Stimulated activated CD8-positive, alpha-beta memory T cell treated with anti-CD3 and anti-CD28 coated beads, Interleukin-4, amount 100 ng/mL, for 48 hours (primary cell): ENCODE measurements around the gene XPO6.
"Not testable (repeated sequence)": the region's sequence is repeated elsewhere in the genome, so short reads cannot be mapped to it uniquely, and the experiment has no call there.

Experiments
- DNase-seq: peaks from one replicate; pipeline ENCODE4 v3.0.0-alpha.2; 2020

Gene XPO6, protein sequence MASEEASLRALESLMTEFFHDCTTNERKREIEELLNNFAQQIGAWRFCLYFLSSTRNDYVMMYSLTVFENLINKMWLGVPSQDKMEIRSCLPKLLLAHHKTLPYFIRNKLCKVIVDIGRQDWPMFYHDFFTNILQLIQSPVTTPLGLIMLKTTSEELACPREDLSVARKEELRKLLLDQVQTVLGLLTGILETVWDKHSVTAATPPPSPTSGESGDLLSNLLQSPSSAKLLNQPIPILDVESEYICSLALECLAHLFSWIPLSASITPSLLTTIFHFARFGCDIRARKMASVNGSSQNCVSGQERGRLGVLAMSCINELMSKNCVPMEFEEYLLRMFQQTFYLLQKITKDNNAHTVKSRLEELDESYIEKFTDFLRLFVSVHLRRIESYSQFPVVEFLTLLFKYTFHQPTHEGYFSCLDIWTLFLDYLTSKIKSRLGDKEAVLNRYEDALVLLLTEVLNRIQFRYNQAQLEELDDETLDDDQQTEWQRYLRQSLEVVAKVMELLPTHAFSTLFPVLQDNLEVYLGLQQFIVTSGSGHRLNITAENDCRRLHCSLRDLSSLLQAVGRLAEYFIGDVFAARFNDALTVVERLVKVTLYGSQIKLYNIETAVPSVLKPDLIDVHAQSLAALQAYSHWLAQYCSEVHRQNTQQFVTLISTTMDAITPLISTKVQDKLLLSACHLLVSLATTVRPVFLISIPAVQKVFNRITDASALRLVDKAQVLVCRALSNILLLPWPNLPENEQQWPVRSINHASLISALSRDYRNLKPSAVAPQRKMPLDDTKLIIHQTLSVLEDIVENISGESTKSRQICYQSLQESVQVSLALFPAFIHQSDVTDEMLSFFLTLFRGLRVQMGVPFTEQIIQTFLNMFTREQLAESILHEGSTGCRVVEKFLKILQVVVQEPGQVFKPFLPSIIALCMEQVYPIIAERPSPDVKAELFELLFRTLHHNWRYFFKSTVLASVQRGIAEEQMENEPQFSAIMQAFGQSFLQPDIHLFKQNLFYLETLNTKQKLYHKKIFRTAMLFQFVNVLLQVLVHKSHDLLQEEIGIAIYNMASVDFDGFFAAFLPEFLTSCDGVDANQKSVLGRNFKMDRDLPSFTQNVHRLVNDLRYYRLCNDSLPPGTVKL

DNA sequence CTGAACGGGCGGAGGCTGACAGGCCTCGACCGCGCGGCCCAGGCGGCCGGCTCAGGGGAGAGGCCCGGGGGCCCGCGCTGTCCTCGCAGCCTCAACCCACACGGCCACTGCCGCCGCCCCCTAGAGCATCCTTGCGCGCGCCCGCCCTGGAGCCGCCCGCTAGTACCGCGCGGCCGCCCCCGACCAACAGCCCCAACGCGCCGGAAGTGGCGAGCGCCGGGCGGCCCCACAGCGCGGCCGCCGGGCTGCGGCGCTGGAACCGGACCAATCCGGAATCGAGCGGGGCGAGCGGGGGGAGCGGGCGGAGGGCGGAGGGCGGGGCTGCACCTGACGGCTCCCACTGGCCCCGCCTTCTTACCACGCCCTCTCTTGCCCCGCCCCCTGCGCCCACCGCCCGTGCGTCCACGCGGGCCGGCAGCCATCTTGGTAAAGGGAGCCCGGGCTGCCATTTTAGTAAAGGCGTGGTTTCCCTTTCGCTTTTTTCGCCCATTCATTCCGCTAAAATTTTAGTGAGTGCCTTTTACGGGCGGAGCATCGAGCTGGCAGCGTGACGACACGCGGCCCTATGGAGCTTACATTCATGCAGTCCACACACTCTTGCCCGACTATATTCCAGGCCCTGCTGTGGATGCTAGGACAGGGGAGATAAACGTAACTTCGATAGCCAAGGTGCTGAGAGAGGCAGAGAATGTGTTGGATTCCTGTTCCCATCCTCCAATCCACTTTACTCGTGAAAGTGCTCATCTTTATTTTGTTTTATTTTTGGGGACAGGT, at the start of gene XPO6:
Gene XPO6, minus strand, starts transcription at position 208 of the 774 bp plus-strand sequence. CDS start 597 bp downstream, outside the sequence.
- peak; percentile 100 for DNase-seq

DNA sequence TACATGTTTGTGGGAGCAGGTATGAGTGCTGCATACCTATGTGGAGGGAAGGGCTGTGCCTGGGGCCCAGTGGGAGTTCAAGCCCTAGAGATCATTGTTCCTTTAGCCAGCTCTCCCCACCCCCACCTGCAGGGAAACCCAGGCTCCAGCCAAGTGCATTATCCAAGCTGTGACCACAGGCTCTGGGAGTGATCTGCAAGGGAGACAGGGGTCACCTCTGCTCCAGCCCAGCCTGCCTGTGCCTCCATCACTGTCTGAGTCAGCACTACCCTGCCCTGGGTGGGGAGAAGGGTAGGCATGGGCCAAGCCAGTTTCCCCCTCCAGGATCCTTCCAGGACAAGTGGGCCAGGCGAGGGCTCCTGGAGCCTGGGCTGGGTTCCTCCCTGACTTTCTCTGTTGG, 48.4 kb upstream of the XPO6 start:
- DNase-seq: no peak

DNA sequence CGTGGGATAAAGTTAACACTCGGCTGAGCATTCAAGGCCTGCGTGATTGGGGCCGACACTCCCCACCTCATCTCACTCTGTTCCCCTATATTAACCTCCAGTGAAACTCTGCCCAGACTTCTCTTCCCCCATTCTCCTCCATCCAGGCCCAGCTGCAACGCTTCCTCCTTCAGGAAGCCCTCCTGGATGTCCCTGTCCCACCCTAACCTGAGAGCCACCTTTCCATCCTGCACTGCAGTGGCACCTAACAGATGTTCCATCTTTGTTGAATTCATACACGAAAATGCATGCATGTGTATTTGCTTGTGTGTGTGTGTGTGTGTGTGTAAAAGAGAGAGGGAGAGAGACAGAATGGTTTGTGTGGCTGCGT, 48.0 kb upstream of the XPO6 start:
- no peak for DNase-seq

DNA sequence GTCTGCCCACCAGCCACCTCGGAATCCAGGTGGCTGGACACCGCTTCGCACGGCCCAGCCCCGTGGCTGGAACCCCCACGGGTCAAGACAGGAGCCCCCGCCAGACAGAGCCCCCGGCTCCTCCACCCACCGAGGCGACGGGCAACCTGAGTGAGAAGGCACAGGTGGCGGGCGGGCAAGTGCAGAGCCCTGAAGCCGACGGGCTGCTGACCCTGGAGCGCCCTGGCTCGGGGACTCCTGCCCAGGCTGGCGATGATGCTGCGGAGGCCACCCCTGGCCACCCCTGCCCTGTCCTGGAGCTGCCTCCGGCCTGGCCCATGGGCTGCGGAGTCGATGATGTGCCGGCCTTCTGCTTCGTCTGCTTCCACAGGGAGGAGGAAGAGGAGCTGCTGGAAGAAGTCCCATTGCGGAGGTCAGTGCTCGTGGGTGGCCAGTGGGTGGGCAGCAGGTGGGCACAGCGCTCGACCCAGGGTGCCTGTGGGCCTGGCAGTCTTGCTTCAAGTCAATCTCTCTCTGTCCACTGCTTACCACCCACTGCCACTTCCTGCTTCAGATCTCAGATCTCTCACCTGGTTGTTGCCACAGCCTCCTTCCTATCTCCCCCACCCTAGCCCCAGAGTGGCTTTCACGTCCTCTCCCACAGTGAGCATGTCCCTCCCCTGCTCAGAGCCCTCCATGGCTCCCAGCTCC, 47.5 kb upstream of the XPO6 start:
- DNase-seq: no peak

DNA sequence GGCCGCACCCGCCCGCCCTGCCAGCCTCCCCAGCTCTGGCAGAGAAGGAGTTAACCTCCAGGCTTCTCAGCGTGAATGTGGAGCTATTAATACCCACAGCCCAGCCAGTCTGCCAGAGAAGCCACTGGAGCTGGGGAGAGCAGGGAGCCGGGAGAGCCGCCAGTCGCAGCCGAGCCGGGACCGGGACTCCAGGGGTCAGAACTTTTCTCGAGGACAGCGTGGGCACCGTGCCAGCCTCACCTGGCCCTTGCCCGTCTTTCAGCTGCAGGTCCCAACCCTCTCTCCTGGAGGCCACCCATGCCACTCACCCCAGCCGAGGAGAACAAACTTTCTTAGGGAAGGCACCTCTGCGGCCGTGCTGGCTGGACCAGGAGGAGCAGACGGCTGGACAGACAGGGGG, 46.8 kb upstream of the XPO6 start:
- DNase-seq: no peak

DNA sequence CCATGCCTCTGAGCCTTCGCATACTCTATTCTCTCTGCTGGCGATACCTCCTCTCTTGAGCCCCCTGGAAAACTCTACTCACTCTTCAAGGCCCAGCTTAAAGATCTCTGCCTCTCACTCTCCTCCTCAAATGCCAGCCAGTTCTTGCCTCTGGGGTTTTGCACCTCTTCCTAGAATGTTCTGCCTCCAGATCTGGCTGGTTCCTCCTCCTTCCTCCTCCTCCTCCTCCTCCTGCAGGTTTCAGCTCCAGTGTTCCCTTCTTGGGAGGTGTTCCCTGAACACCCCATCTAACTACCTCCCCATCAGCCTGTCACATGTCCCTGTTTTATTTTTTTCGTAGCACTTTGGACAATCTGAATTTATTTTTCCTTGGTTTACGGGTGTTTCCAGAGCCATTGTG, 45.5 kb upstream of the XPO6 start:
- no peak for DNase-seq

DNA sequence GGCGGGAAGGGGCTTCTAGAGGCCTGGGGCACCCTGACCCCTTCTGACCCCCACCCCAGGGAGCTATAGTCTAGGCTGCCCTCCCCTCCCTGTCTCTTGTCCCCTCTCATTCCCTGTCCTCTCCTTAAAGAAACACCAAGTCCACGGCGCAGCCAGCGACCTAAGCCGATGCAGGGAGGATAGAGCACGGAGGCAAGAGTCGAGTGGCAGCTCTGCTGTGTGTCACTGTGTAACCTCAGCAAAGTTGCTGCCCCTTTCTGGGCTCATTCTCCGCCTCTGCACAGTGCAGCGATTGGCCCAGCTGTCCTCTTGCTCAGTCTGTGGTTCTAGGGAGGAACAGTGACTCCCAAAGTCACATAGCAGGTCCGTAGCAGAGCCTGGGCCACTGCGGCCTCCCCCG, 44.1 kb upstream of the XPO6 start:
- no peak for DNase-seq

DNA sequence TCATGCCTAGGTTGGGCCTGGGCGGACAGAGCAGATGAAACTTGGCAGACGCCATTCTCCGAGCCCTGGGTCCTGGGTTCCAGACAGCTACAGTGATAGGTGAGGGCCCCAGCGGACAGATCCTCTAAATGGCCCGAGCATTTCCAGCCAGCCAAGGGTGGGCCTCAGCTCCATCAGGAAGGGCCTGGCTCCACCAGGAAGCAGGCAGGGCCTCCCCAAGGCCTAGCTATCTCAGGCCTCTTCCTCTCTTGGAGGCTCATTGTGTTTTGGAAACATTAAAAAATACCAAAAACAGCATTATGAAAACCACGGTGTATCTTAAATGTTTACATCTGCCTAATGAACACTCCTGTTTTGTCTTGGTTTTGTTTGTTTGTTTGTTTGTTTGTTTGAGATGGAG, 42.4 kb upstream of the XPO6 start:
- no peak for DNase-seq

DNA sequence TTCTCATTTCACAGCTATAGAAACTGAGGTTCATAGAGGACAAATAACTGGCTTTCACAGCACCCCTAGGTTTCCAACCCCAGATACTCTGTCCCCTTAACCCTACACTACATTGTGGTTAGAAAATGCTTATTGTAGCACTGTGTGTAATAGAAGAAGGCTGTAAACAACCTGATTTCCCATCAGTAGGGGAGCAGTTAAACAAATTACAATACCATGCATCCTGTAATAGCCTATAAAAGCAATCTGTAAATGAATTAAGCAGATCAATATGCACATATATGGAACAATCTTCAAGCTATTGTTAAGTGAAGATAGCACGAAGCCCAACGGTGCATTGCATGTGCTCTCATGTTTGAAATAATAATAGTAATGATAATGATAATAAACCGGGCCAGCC, 39.2 kb upstream of the XPO6 start:
- DNase-seq: no peak

DNA sequence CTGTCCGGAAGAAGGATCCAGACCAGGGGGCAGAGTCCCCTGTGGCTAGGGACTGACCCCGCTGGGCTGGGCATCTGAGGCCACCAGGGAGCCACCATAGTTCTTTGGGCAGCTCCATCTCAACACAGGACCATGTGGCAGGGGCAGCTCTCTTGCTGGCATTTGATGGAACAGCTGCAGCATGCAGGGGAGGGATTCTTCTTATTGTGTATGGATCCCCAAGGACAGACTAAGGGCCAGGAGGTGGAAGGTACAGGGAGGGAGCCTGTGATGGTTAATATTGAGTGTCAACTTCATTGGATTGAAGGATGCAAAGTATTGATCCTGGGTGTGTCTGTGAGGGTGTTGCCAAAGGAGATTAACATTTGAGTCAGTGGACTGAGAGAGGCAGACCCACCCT, 37.7 kb upstream of the XPO6 start:
- not testable (repeated sequence) for DNase-seq

DNA sequence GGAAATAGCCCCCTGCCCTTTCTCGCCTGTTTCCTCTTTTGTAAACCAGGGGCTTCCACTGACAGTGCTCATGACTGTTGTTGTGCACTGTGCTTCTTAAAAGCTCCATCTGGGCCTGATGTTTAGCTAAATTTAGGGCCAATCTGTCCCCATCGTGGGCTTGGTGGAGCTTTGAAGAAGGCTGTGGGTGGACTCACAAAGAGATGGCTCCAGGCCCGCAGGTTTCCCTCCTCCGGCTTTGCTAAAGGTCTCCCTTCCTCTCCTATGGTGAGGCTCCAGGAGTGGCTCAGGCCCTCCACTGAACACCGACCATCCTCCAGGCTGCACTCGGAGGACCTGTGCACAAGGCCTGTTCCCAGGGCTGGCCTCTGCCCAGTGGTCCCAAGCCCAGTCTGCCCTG, 30.2 kb upstream of the XPO6 start:
- no peak for DNase-seq

DNA sequence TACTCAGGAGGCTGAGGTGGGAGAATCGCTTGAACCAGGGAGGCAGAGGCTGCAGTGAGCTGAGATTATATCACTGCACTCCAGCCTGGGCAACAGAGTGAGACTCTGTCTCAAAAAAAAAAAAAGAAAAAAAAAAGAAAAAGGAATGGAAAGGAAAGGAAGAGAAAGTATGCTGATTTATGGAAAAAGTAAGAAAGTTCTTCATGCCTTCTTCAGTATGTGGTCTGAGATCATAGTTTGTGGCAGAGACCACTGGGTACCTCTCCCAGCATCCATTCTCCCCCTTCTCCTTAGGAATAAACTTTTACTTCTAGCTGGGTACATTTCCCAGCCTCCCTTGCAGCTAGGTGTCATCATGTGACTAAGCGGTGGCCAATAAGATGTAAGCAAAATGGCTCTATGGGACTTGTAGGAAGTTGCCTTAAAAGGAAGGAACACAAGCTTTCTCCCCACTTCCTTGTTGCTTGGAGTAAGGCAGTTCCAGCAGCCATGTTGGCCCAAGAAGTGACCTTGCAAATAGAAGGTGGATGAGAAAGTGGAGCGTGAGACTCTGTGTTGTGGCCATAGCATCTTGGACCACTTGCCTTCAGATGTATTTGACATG, 26.1 kb upstream of the XPO6 start:
- no peak for DNase-seq

DNA sequence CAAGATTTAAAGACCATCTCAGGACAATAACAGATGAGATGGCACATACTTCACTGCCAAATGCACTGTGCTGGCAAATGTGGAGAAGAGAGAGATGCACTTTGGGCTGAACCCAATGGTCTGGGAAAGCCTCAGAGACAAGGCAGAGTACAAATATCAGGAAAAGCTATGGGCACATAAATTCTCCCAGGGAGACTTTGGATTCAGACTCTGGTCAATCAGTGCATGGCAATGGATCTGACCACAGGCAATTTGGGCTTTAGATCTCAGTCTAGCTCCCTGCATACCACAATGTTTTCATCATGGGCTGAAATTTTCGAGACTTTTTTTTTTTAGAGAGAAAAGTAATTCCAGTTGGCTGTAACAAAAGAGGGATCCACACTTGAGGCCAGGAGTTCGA, 20.0 kb upstream of the XPO6 start:
- DNase-seq: no peak

DNA sequence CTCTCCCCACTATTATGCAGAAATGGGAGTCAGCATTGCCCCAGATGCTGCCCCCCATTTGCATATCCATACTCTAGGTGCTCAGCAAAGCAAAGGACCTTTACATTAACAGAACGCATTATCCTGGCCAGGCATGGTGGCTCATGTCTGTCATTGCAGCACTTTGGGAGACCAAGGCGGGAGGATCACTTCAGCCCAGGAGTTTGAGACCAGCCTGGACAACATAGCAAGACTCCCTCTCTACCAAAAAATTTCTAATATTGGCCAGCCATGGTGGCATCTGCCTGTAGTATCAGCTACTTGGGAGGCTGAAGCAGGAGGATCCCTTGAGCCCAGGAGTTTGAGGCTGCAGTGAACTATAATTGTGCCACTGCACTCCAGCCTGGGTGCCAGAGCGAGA, 12.1 kb upstream of the XPO6 start:
- DNase-seq: not testable (repeated sequence)

DNA sequence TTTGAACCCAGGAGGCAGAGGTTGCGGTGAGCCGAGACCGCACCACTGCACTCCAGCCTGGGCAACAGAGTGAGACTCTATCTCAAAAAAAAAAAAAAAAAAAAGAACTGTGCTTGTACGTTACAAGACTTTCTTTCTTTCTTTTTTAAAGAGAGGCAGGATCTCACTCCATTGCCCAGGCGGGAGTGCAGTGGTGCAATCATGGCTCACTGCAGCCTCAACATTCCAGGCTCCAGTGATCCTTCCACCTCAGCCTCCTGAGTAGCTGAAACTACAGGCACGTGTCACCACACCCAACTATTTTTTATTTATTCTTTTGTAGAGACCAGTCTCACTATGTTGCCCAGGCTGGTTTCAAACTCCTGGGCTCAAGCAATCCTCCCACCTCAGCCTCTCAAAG, 8.0 kb upstream of the XPO6 start:
- not testable (repeated sequence) for DNase-seq

DNA sequence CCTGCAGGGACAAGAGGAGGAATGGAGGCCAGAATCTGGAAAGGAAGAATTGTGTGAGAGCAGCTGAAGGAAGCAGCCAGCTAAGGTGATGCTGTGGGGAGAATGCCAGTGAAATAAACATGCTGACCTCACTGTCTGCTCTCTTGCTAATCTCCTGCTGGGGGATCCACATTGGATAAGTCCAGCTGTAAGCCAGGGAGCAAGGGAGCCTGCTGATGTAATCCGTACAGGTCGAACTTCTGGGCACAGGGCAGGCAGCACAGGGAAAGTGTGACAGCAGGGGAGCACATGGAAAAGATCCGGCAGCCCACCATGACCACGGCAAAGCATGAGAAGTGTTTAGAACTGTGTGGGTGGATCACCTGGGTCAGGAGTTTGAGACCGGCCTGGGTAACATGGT, 7.5 kb upstream of the XPO6 start:
- no peak for DNase-seq

DNA sequence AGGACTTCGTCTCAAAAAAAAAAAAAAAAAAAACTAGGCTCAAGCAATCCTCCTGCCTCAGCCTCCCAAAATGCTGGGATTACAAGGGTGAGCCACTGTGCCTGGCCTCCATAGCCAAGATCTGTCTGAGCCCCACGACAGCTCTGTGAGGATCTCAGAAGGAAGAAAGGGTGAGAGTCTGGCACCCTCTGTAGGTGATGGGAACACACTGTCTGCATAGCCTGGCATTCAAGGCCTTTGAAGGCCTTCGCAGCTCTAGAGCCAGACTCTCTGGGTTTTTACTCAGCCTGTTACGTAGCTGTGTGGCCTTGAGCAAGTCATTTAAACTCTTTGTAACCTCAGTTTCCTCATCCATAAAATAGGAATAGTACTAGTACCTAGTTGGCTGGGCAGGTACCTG, 6.3 kb upstream of the XPO6 start:
- DNase-seq: peak; percentile 62

DNA sequence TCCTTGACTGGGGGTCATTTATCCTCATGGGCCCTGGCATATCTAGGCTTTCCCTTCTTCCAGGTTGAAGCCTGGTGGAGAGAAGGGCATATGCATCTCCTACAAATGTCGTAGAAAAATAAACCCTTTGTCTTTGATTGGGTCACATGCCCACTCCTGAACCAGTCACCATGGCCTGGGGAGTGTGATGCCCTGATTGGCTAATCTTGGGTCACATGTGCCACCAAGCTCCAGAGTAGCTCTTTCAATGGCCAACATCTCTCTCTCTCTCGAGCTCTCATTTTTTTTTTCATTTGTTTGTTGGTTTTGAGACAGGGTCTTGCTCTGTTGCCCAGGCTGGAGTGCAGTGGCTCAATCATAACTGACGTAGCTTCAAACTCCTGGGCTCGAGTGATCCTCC, 5.6 kb upstream of the XPO6 start:
- DNase-seq: no peak

DNA sequence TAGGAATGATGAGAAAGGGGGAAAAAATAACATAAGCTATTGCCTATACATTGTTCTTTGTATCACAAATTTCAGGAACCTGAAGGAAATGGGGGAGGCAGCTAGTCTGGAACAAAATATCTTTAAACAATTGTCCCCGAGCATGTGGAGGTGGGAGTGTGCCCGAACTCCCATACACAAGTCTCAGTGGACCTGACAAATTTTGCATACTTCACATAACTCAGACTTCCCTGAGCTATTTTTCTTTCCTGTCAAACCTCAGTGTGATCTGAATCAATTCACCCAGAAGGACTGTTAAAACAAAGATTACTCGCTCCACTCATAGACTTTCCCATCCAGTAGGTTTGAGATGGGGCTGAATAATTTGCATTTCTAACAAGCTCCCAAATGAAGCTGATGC, 1.6 kb upstream of the XPO6 start:
- DNase-seq: no peak

DNA sequence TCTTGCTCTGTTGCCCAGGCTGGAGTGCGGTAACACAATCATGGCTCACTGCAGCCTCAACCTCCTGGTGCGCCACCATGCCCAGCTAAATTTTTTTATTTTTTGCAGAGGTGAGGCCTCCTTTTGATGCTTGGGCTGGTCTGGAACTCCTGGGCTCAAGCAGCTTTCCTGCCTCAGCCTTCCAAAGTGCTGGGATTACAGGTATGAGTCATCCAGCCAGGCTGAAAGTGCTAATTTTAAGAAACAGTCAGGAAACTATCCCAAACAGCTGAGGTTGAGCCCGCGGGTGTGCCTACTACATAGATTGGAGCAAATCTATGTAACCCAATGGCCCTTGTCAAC, 738 bp upstream of the XPO6 start:
- DNase-seq: no peak

DNA sequence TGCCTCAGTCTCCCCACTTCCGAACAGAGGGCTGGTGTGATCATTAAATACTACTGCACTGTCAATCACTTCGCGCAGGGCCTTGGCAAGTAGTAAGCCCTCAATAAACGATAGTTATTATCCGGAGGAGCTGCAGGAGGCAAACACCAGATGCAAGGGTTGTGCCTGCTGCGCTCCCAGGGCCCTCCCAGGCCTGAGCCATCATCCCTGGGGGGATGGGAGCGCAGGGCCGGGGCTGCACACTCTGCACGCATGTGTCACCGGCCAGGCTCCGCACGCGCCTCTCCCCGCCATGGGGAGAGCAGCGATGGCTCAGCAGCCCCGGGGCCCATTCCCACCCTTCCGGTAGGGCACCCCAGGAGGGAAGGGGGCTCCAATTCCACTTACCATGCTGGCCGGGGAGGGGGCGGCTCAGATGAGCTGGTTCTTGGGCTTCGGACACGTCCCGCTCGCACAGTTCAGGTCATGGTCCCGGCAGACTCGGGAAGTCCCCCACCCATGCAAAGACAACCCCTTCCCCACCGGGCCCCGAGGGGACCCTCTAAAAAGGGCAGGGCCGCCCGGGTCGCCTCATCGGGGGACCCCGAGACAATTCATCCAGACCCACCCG, 681 bp downstream of the XPO6 start:
- peak; percentile 79 for DNase-seq

DNA sequence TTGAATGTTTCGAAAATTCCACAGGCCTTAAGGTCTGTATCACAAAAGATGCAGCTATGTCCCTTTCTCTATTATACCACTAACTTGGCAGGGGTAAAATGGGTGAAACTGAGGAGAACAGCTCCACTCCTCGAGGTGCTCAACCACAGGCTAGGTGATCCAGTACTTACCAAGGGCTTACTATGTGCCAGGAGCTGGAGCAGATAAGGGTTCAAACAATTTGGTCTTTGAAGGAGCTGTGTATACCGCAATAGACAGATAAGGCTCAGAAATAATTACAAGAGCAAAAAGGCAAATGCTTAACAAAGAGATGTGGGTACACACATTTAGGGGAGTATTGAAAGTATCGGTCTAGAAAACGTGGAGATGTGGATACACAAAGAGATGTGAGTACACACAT, 1.5 kb downstream of the XPO6 start:
- no peak for DNase-seq
